Sciatic nerve (tissue), 2 donors: ENCODE measurements around the gene SUMO4. TPM values are rescaled to one million over a fixed set of nuclear protein-coding genes. Genes with fewer than 3 reads are reported as not detected.

Experiments used
- ATAC-seq: fragments of 200-7000 bp; cut with Tn5 transposase; one replicate; pipeline ENCODE4 v1.9.1; 2020; ENCODE audit warnings: mild to moderate bottlenecking, moderate library complexity
- DNase-seq: peaks from one replicate; pipeline ENCODE4 v3.0.0-alpha.2; 2020; ENCODE audit warnings: low spot score
- intact Hi-C: fragments of 100-400 bp; cut with DNase I; formaldehyde crosslinking; loops from one replicate; pipeline ENCODE4 v1.14.2; 2022
- total RNA-seq: library from RNA; stranded (reverse); fragmentation: NEBNext Ultra II Directional; extraction: Animal tissue kit (Norgen Biotek cat#: 25700); gene quantifications from one replicate; pipeline ENCODE4 v1.2.1, GENCODE V29; 2021
- donor health status: DM: no; HTN: no; CAD: no.
- donor health status: DM: no; HTN: no; CAD: no.

The SUMO4 gene
- 7.1 TPM for total RNA-seq

GRCh38 chr6:149400050-149400449, at the start of gene SUMO4:
SUMO4 (plus strand) TSS chr6:149400262; CDS start chr6:149400392, 130 bp downstream.
- ATAC-seq (no peak), DNase-seq (no peak)
- intact Hi-C loops, result no loop called here

- intact Hi-C loops, result no loop called here
- DNase-seq, result no peak
- no peak for ATAC-seq
These were observed 46.1 kb upstream of the SUMO4 start for GRCh38 chr6:149354009-149354408.

- no peak for ATAC-seq
- intact Hi-C loops, result no loop called here
- DNase-seq, result no peak
These were observed 43.8 kb upstream of the SUMO4 start for GRCh38 chr6:149356081-149356750.

GRCh38 chr6:149357726-149358538, 42.1 kb upstream of the SUMO4 start:
- DNase-seq, result no peak
- intact Hi-C loops, result no loop called here
- no peak for ATAC-seq

- ATAC-seq, result no peak
- intact Hi-C loops, result no loop called here
- no peak for DNase-seq
These were observed 40.6 kb upstream of the SUMO4 start for GRCh38 chr6:149359440-149359839.

- ATAC-seq (no peak), DNase-seq (no peak)
- intact Hi-C loops, result no loop called here
These were observed 39.5 kb upstream of the SUMO4 start for GRCh38 chr6:149360536-149360935.

GRCh38 chr6:149362289-149362688, 37.8 kb upstream of the SUMO4 start:
- DNase-seq (no peak), ATAC-seq (no peak)
- intact Hi-C loops, result no loop called here

GRCh38 chr6:149363154-149363553, 36.9 kb upstream of the SUMO4 start:
- no peak for ATAC-seq
- intact Hi-C loops, result no loop called here
- no peak for DNase-seq

- intact Hi-C loops, result no loop called here
- DNase-seq (no peak), ATAC-seq (no peak)
These were observed 35.5 kb upstream of the SUMO4 start for GRCh38 chr6:149364557-149364956.

- no peak for DNase-seq
- ATAC-seq, result no peak
- intact Hi-C loops, result no loop called here
These were observed 34.9 kb upstream of the SUMO4 start for GRCh38 chr6:149365197-149365596.

GRCh38 chr6:149366267-149366921, 33.7 kb upstream of the SUMO4 start:
- no peak for DNase-seq
- intact Hi-C loops, result no loop called here
- ATAC-seq, result no peak

GRCh38 chr6:149368065-149368464, 32.0 kb upstream of the SUMO4 start:
- intact Hi-C loops, result no loop called here
- ATAC-seq, result no peak
- DNase-seq, result no peak

GRCh38 chr6:149371154-149371553, 28.9 kb upstream of the SUMO4 start:
- ATAC-seq (no peak), DNase-seq (no peak)
- intact Hi-C loops, result no loop called here

- ATAC-seq, result no peak
- DNase-seq, result no peak
- intact Hi-C loops, result no loop called here
These were observed 28.0 kb upstream of the SUMO4 start for GRCh38 chr6:149372062-149372461.

- no peak for ATAC-seq
- no peak for DNase-seq
- intact Hi-C loops, result no loop called here
These were observed 26.6 kb upstream of the SUMO4 start for GRCh38 chr6:149373511-149373910.

GRCh38 chr6:149379977-149380376, 20.1 kb upstream of the SUMO4 start:
- intact Hi-C loops, result no loop called here
- DNase-seq (no peak), ATAC-seq (no peak)

GRCh38 chr6:149380523-149380922, 19.5 kb upstream of the SUMO4 start:
- intact Hi-C loops, result no loop called here
- no peak for DNase-seq
- no peak for ATAC-seq

- ATAC-seq (no peak), DNase-seq (no peak)
- intact Hi-C loops, result no loop called here
These were observed 16.7 kb upstream of the SUMO4 start for GRCh38 chr6:149383371-149383770.

GRCh38 chr6:149384464-149384863, 15.6 kb upstream of the SUMO4 start:
- DNase-seq, result no peak
- no peak for ATAC-seq
- intact Hi-C loops, result no loop called here

- no peak for DNase-seq
- no peak for ATAC-seq
- intact Hi-C loops, result no loop called here
These were observed 13.9 kb upstream of the SUMO4 start for GRCh38 chr6:149385998-149386646.
